ENCODE measurements around the gene SHTN1. TPM values are rescaled to one million over a fixed set of nuclear protein-coding genes. Genes with fewer than 3 reads are reported as not detected.

SHTN1 gene
- total RNA-seq, 6 experiments from 2014 or later, result 28.5 to 42.9 (median 31.7) TPM

GRCh38 chr10:116947841-116948529 is 57.0 kb downstream of the SHTN1 start:
- Histone ChIP-seq H3K36me3 (peaks cover 0 to 47% (median 12%) of the 10 kb centered on the region in 4 donors), H3K9me3 (no peaks in the 10 kb centered on the region), H3K4me3 (no peak overlapping the region), H3K27me3 (no peaks in the 10 kb centered on the region), H3K27ac (no peak overlapping the region), H3K4me1 (no peaks in the 10 kb centered on the region)
- ATAC-seq (peak; percentile 33 to 70 (median 44)), DNase-seq (no peak)
- 45% methylated on average over 2 of the region's 2 CpGs for WGBS (ENCODE audit: insufficient coverage, low coverage, low lambda C conversion rate, missing lambda C conversion rate)
- TF ChIP-seq, protein P1, sequence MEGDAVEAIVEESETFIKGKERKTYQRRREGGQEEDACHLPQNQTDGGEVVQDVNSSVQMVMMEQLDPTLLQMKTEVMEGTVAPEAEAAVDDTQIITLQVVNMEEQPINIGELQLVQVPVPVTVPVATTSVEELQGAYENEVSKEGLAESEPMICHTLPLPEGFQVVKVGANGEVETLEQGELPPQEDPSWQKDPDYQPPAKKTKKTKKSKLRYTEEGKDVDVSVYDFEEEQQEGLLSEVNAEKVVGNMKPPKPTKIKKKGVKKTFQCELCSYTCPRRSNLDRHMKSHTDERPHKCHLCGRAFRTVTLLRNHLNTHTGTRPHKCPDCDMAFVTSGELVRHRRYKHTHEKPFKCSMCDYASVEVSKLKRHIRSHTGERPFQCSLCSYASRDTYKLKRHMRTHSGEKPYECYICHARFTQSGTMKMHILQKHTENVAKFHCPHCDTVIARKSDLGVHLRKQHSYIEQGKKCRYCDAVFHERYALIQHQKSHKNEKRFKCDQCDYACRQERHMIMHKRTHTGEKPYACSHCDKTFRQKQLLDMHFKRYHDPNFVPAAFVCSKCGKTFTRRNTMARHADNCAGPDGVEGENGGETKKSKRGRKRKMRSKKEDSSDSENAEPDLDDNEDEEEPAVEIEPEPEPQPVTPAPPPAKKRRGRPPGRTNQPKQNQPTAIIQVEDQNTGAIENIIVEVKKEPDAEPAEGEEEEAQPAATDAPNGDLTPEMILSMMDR (IDR thresholded peaks at IDR 0.05), result no peak
- TF ChIP-seq POLR2A (IDR thresholded peaks at IDR 0.05), result no peak
- intact Hi-C loops (cut with DNase I), result no loop called here

- no peak overlapping the region for H3K27ac ChIP-seq
- DNase-seq (no peak), ATAC-seq (no peak)
- TF ChIP-seq, protein P1 (IDR thresholded peaks at IDR 0.05), result no peak
- no peak for TF ChIP-seq POLR2A (IDR thresholded peaks at IDR 0.05)
- peaks cover 0 to 43% (median 3%) of the 10 kb centered on the region in 4 donors for H3K36me3 ChIP-seq
- H3K9me3 ChIP-seq, result no peaks in the 10 kb centered on the region
- no peaks in the 10 kb centered on the region for H3K4me1 ChIP-seq
- H3K27me3 ChIP-seq, result no peaks in the 10 kb centered on the region
- 90% methylated on average over 2 of the region's 2 CpGs for WGBS (ENCODE audit: insufficient coverage, low coverage, low lambda C conversion rate, missing lambda C conversion rate)
- intact Hi-C loops (cut with DNase I), result no loop called here
- no peak overlapping the region for H3K4me3 ChIP-seq
These were observed 60.1 kb downstream of the SHTN1 start for GRCh38 chr10:116944911-116945310.

DNA sequence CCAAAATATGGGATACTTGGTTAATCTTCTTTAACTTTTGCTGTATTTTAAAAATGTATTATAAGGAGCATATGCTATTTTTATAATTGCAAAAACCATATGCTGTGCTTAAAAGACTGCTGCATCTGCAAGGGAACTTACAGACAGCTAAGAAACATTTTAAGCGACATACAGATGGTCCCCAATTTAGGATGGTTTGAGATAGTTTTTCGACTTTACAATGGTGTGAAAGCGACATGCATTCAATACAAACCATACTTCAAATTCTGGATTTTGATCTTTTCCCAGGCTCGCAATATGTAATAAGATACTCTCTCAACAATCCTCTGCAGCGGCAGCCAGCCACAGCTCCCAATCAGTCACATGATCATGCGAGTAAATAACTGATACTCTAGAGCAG is 73.2 kb downstream of the SHTN1 start:
- DNase-seq (no peak), ATAC-seq (no peak)
- no peaks in the 10 kb centered on the region for H3K4me1 ChIP-seq
- H3K9me3 ChIP-seq, result no peaks in the 10 kb centered on the region
- H3K4me3 ChIP-seq, result no peak overlapping the region
- no peak for TF ChIP-seq POLR2A (IDR thresholded peaks at IDR 0.05)
- TF ChIP-seq, protein P1 (IDR thresholded peaks at IDR 0.05), result no peak
- H3K27ac ChIP-seq, result no peak overlapping the region
- H3K27me3 ChIP-seq, result no peaks in the 10 kb centered on the region
- intact Hi-C loops (cut with DNase I), result no loop called here
- 92% methylated on average over 6 of the region's 6 CpGs for WGBS (ENCODE audit: insufficient coverage, low coverage, low lambda C conversion rate, missing lambda C conversion rate)
- H3K36me3 ChIP-seq, result peaks cover 0 to 15% (median 8%) of the 10 kb centered on the region in 4 donors

- Histone ChIP-seq H3K27me3 (no peaks in the 10 kb centered on the region), H3K4me3 (no peak overlapping the region), H3K27ac (no peak overlapping the region), H3K9me3 (no peaks in the 10 kb centered on the region), H3K36me3 (peaks cover 0 to 16% (median 8%) of the 10 kb centered on the region in 4 donors), H3K4me1 (no peaks in the 10 kb centered on the region)
- no peak for ATAC-seq
- WGBS (ENCODE audit: insufficient coverage, low coverage, low lambda C conversion rate, missing lambda C conversion rate), result 79% methylated on average over 3 of the region's 3 CpGs
- TF ChIP-seq, protein P1 (IDR thresholded peaks at IDR 0.05), result no peak
- TF ChIP-seq POLR2A (IDR thresholded peaks at IDR 0.05), result no peak
- DNase-seq, result no peak
- intact Hi-C loops (cut with DNase I), result no loop called here
These were observed 78.6 kb downstream of the SHTN1 start for GRCh38 chr10:116926426-116926825.

All from right lobe of liver (tissue), 6 donors.